Fibroblast of lung (primary cell): ENCODE results near the gene CAPS2. TPM values are rescaled to one million over a fixed set of nuclear protein-coding genes. Genes with fewer than 3 reads are reported as not detected.
A peak's percentile ranks its signal among the peaks of the same experiment; 100 is the strongest.

Experiments used
- DNase-seq, 2 donors: peaks; one replicate each; pipeline versions ENCODE4 v3.0.0 to v3.0.0-alpha.2; 2010; ENCODE audit warnings: low read depth in 2 of 2
- H2AFZ ChIP-seq: 2 replicates; pipeline ENCODE4 v1.5.1; 2012; ENCODE audit warnings: low read length, control low read depth, inconsistent platforms
- H3K27ac ChIP-seq: 2 replicates; pipeline ENCODE4 v1.5.1; 2011; ENCODE audit warnings: low read length, control low read depth; ENCODE audit not compliant: insufficient read depth
- H3K27me3 ChIP-seq: 2 replicates; pipeline ENCODE4 v1.5.1; 2011; ENCODE audit warnings: mild to moderate bottlenecking, low read length; ENCODE audit not compliant: control insufficient read depth, insufficient read depth
- H3K36me3 ChIP-seq: 2 replicates; pipeline ENCODE4 v1.5.1; 2011; ENCODE audit warnings: low read length; ENCODE audit not compliant: control insufficient read depth, insufficient read depth
- H3K4me1 ChIP-seq: 2 replicates; pipeline ENCODE4 v1.5.1; 2011; ENCODE audit warnings: low read length; ENCODE audit not compliant: control insufficient read depth, insufficient read depth; ENCODE audit errors: extremely low read depth
- H3K4me2 ChIP-seq: 2 replicates; pipeline ENCODE4 v1.5.1; 2011; ENCODE audit warnings: low read length, control low read depth; ENCODE audit not compliant: insufficient read depth; ENCODE audit errors: extremely low read depth
- H3K4me3 ChIP-seq, 4 experiments: fragments of 200-600 bp in 1 of 4; sonication (generic) in 1 of 4; replicated peaks in 1 of 4; 2 replicates each; pipeline ENCODE4 v1.5.1; 2011 to 2016; ENCODE audit warnings: low read length in 4 of 4, low read depth in 3 of 4, mild to moderate bottlenecking in 3 of 4, control low read depth in 2 of 4, inconsistent platforms in 1 of 4, mixed read lengths in 1 of 4; ENCODE audit not compliant: insufficient read depth in 1 of 4; ENCODE audit errors: control extremely low read depth in 1 of 4
- H3K79me2 ChIP-seq: 2 replicates; pipeline ENCODE4 v1.5.1; 2012; ENCODE audit warnings: mild to moderate bottlenecking, low read length, inconsistent platforms; ENCODE audit not compliant: control insufficient read depth, insufficient read depth
- H3K9ac ChIP-seq: 2 replicates; pipeline ENCODE4 v1.5.1; 2011; ENCODE audit warnings: mild to moderate bottlenecking, low read length, control low read depth; ENCODE audit not compliant: insufficient read depth
- H3K9me3 ChIP-seq: 2 replicates; pipeline ENCODE4 v1.5.1; 2012; ENCODE audit warnings: low read depth, low read length; ENCODE audit not compliant: control insufficient read depth, insufficient read depth
- H4K20me1 ChIP-seq: 2 replicates; pipeline ENCODE4 v1.5.1; 2011; ENCODE audit warnings: low read length; ENCODE audit not compliant: control insufficient read depth, insufficient read depth; ENCODE audit errors: extremely low read depth
- CTCF ChIP-seq, 2 donors: IDR thresholded peaks in 1 of 2; conservative IDR thresholded peaks in 1 of 2; 1 replicate in 1 of 2; 2 replicates in 1 of 2; pipeline ENCODE4 v1.5.1; 2011 to 2012; ENCODE audit warnings: low read length in 2 of 2, control low read depth in 1 of 2, inconsistent platforms in 1 of 2, low read depth in 1 of 2, mild to moderate bottlenecking in 1 of 2
- EZH2 ChIP-seq: IDR thresholded peaks from 2 replicates; pipeline ENCODE4 v1.5.1; 2012; ENCODE audit warnings: low read length, control low read depth, mild to moderate bottlenecking; ENCODE audit errors: missing control alignments
- polyA plus RNA-seq, 2 donors: library from polyadenylated mRNA; depleted of rRNA in 1 of 2; stranded (reverse) in 1 of 2; unstranded in 1 of 2; fragments of >200 nt; gene quantifications; 2 replicates each; pipeline ENCODE4 v1.2.1, GENCODE V29; 2011 to 2012; ENCODE audit warnings: missing spikeins in 1 of 2
- total RNA-seq: library from RNA; depleted of rRNA; stranded (reverse); fragments of >200 nt; gene quantifications from 2 replicates; pipeline ENCODE4 v1.2.1, GENCODE V29; 2014

Gene CAPS2
- total and polyA plus RNA-seq, 2 donors (not counting 1 experiment from before 2014, with no cell fraction given): 3.5 to 21.1 TPM

GRCh38 chr12:75327642-75328041 lies 2.5 kb downstream of the CAPS2 start:
- H3K27me3 ChIP-seq: no peaks in the 10 kb centered on the region

GRCh38 chr12:75323663-75324062 lies 6.5 kb downstream of the CAPS2 start:
- TF ChIP-seq CTCF (conservative IDR thresholded peaks at IDR 0.05 in 1 of 2, IDR thresholded peaks at IDR 0.05 in 1 of 2; ENCODE audit: low read depth in 1 of 2, low read length in 2 of 2) (no peak), EZH2 (no peak)
- no peaks in the 10 kb centered on the region for H4K20me1 ChIP-seq
- H3K4me2 ChIP-seq: no peak overlapping the region
- no peaks in the 10 kb centered on the region for H3K27me3 ChIP-seq
- H3K27ac ChIP-seq: no peak overlapping the region
- H3K9me3 ChIP-seq: no peaks in the 10 kb centered on the region
- no peak for DNase-seq
- no peaks in the 10 kb centered on the region for H3K4me1 ChIP-seq
- H3K36me3 ChIP-seq: no peaks in the 10 kb centered on the region
- no peak overlapping the region for H3K9ac ChIP-seq
- H3K79me2 ChIP-seq: no peaks in the 10 kb centered on the region
- H3K4me3 ChIP-seq: no peak overlapping the region
- H2AFZ ChIP-seq: no peak overlapping the region

More at GRCh38 chr12:75327642-75328041, 2.5 kb downstream of the CAPS2 start:
- no peaks in the 10 kb centered on the region for H3K9me3 ChIP-seq
- H2AFZ ChIP-seq: no peak overlapping the region
- TF ChIP-seq EZH2 (no peak), CTCF (conservative IDR thresholded peaks at IDR 0.05 in 1 of 2, IDR thresholded peaks at IDR 0.05 in 1 of 2; ENCODE audit: low read depth in 1 of 2, low read length in 2 of 2) (no peak)
- no peak overlapping the region for H3K4me3 ChIP-seq
- no peaks in the 10 kb centered on the region for H3K79me2 ChIP-seq
- H3K36me3 ChIP-seq: no peaks in the 10 kb centered on the region
- no peak for DNase-seq
- H3K4me1 ChIP-seq: peaks cover 3% of the 10 kb centered on the region
- H3K4me2 ChIP-seq: no peak overlapping the region
- H4K20me1 ChIP-seq: no peaks in the 10 kb centered on the region
- no peak overlapping the region for H3K9ac ChIP-seq
- H3K27ac ChIP-seq: no peak overlapping the region

GRCh38 chr12:75322464-75322863 lies 7.7 kb downstream of the CAPS2 start:
- peak overlapping the region; percentile 1 for H3K4me2 ChIP-seq

More at GRCh38 chr12:75322464-75322863, 7.7 kb downstream of the CAPS2 start:
- Histone ChIP-seq H3K27me3 (no peaks in the 10 kb centered on the region), H3K9ac (no peak overlapping the region), H3K79me2 (no peaks in the 10 kb centered on the region), H4K20me1 (no peaks in the 10 kb centered on the region), H3K27ac (no peak overlapping the region), H3K36me3 (no peaks in the 10 kb centered on the region), H3K4me3 (no peak overlapping the region), H3K4me1 (no peaks in the 10 kb centered on the region), H3K9me3 (no peaks in the 10 kb centered on the region), H2AFZ (peak overlapping the region; percentile 23)
- DNase-seq: peak; percentile 56 to 63
- TF ChIP-seq CTCF (conservative IDR thresholded peaks at IDR 0.05 in 1 of 2, IDR thresholded peaks at IDR 0.05 in 1 of 2; ENCODE audit: low read depth in 1 of 2, low read length in 2 of 2) (no peak), EZH2 (no peak)
